Upper lobe of left lung (tissue), 4 donors: ENCODE data around the gene FAM156B.
"Not testable (repeated sequence)": the region's sequence is repeated elsewhere in the genome, so short reads cannot be mapped to it uniquely, and the experiment has no call there.

Source experiments
- EP300 ChIP-seq, 4 donors: sonication (generic); formaldehyde crosslinking; IDR thresholded peaks; one replicate each; pipeline ENCODE4 v1.5.1; 2017; ENCODE audit warnings: antibody characterized with exemption in 4 of 4, control low read depth in 2 of 4
- POLR2A ChIP-seq, 4 donors: fragments of 450-650 bp; IDR thresholded peaks; one replicate each; pipeline ENCODE4 v1.5.1; 2016 to 2017; ENCODE audit warnings: antibody characterized with exemption in 4 of 4, mild to moderate bottlenecking in 2 of 4
- POLR2AphosphoS5 ChIP-seq, 2 donors: sonication (generic); formaldehyde crosslinking; IDR thresholded peaks; one replicate each; pipeline ENCODE4 v1.5.1; 2017; ENCODE audit warnings: antibody characterized with exemption in 2 of 2
- TF ChIP-seq, protein P1 (sequence below), 6 experiments: fragments of 450-650 bp in 4 of 6; fragments of 200-600 bp in 2 of 6; sonication (generic) in 2 of 6; IDR thresholded peaks; one replicate each; pipeline ENCODE4 v1.5.1; 2016 to 2019; ENCODE audit warnings: antibody characterized with exemption in 6 of 6

DNA sequence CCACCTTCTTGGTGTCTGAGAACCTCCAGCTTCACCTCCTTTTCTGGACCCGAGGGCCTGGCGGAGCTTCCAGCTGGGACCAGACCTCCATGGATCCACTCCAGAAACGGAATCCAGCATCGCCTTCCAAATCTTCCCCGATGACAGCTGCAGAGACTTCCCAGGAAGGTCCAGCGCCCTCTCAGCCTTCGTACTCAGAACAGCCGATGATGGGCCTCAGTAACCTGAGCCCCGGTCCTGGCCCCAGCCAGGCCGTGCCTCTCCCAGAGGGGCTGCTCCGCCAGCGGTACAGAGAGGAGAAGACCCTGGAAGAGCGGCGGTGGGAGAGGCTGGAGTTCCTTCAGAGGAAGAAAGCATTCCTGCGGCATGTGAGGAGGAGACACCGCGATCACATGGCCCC is 10.0 kb downstream of the FAM156B start:
- not testable (repeated sequence) for TF ChIP-seq POLR2AphosphoS5, POLR2A, EP300 (IDR thresholded peaks at IDR 0.05)
- TF ChIP-seq, protein P1, sequence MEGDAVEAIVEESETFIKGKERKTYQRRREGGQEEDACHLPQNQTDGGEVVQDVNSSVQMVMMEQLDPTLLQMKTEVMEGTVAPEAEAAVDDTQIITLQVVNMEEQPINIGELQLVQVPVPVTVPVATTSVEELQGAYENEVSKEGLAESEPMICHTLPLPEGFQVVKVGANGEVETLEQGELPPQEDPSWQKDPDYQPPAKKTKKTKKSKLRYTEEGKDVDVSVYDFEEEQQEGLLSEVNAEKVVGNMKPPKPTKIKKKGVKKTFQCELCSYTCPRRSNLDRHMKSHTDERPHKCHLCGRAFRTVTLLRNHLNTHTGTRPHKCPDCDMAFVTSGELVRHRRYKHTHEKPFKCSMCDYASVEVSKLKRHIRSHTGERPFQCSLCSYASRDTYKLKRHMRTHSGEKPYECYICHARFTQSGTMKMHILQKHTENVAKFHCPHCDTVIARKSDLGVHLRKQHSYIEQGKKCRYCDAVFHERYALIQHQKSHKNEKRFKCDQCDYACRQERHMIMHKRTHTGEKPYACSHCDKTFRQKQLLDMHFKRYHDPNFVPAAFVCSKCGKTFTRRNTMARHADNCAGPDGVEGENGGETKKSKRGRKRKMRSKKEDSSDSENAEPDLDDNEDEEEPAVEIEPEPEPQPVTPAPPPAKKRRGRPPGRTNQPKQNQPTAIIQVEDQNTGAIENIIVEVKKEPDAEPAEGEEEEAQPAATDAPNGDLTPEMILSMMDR (IDR thresholded peaks at IDR 0.05), result not testable (repeated sequence)
